ENCODE results near the gene GSE1.
"Not testable (repeated sequence)": the region's sequence is repeated elsewhere in the genome, so short reads cannot be mapped to it uniquely, and the experiment has no call there.

Gene GSE1

GRCh38 chr16:85588562-85589503, 24.3 kb upstream of the GSE1 start:
- Histone ChIP-seq H3K9me3 (no peaks in the 10 kb centered on the region), H3K9ac (peak overlapping the region; percentile 50), H3K36me3 (no peaks in the 10 kb centered on the region), H3K4me2 (peak overlapping the region; percentile 95), H3K4me1 (peaks cover 100% of the 10 kb centered on the region), H4K20me1 (peaks cover 79% of the 10 kb centered on the region; the same call in 1 of the 2 replicates), H3K27ac (peak overlapping the region; percentile 79), H3K4me3 (no peak overlapping the region), H3K27me3 (no peaks in the 10 kb centered on the region)
- TF ChIP-seq Cebpa-rat (IDR thresholded peaks at IDR 0.05): no peak

- no peaks in the 10 kb centered on the region for H3K9me3 ChIP-seq
- H3K4me2 ChIP-seq: peak overlapping the region; percentile 88; the same call in 1 of the 2 replicates
- no peak for TF ChIP-seq Cebpa-rat (IDR thresholded peaks at IDR 0.05)
These were observed 23.2 kb upstream of the GSE1 start for GRCh38 chr16:85589688-85590505.

GRCh38 chr16:85590506-85590832, 22.7 kb upstream of the GSE1 start:
- H3K9me3 ChIP-seq: no peaks in the 10 kb centered on the region
- peaks cover 77% of the 10 kb centered on the region for H4K20me1 ChIP-seq
- H3K4me2 ChIP-seq: peak overlapping the region; percentile 88
- 0 out of 2 replicates have a peak overlapping the region, but pooled peaks have one; percentile 34 for H3K9ac ChIP-seq
- no peaks in the 10 kb centered on the region for H3K27me3 ChIP-seq
- H3K4me1 ChIP-seq: peaks cover 100% of the 10 kb centered on the region
- no peaks in the 10 kb centered on the region for H3K36me3 ChIP-seq
- no peak overlapping the region for H3K4me3 ChIP-seq
- peak overlapping the region; percentile 70 for H3K27ac ChIP-seq
- no peak for TF ChIP-seq Cebpa-rat (IDR thresholded peaks at IDR 0.05)

More at GRCh38 chr16:85589688-85590505, 23.2 kb upstream of the GSE1 start:
- no peaks in the 10 kb centered on the region for H3K36me3 ChIP-seq
- peaks cover 100% of the 10 kb centered on the region for H3K4me1 ChIP-seq
- no peaks in the 10 kb centered on the region for H3K27me3 ChIP-seq
- H3K4me3 ChIP-seq: no peak overlapping the region
- H3K27ac ChIP-seq: 0 out of 2 replicates have a peak overlapping the region, but pooled peaks have one; percentile 70
- peaks cover 77% of the 10 kb centered on the region for H4K20me1 ChIP-seq
- H3K9ac ChIP-seq: no peak overlapping the region

- Histone ChIP-seq H3K4me3 (no peak overlapping the region), H3K36me3 (no peaks in the 10 kb centered on the region), H3K9me3 (no peaks in the 10 kb centered on the region), H3K27me3 (no peaks in the 10 kb centered on the region), H3K4me1 (peaks cover 98% of the 10 kb centered on the region), H3K9ac (peak overlapping the region; percentile 34; the same call in 1 of the 2 replicates), H4K20me1 (peaks cover 69% of the 10 kb centered on the region), H3K27ac (peak overlapping the region; percentile 70), H3K4me2 (peak overlapping the region; percentile 88)
- no peak for TF ChIP-seq Cebpa-rat (IDR thresholded peaks at IDR 0.05)
These were observed 21.7 kb upstream of the GSE1 start for GRCh38 chr16:85591381-85591780.

GRCh38 chr16:85592277-85592676, 20.8 kb upstream of the GSE1 start:
- not testable (repeated sequence) for H3K36me3 ChIP-seq, H3K27me3 ChIP-seq, H3K4me3 ChIP-seq, H3K9me3 ChIP-seq
- Histone ChIP-seq H3K9ac (peak overlapping the region; percentile 34; the same call in 1 of the 2 replicates), H4K20me1 (peaks cover 69% of the 10 kb centered on the region), H3K27ac (peak overlapping the region; percentile 70), H3K4me1 (peaks cover 98% of the 10 kb centered on the region), H3K4me2 (peak overlapping the region; percentile 88)

- Histone ChIP-seq H3K36me3 (no peaks in the 10 kb centered on the region), H3K27ac (peak overlapping the region; percentile 70), H4K20me1 (peaks cover 69% of the 10 kb centered on the region), H3K4me3 (peak overlapping the region; percentile 36), H3K27me3 (no peaks in the 10 kb centered on the region), H3K9ac (peak overlapping the region; percentile 41; the same call in 1 of the 2 replicates), H3K9me3 (no peaks in the 10 kb centered on the region), H3K4me2 (peak overlapping the region; percentile 88), H3K4me1 (peaks cover 98% of the 10 kb centered on the region)
- no peak for TF ChIP-seq Cebpa-rat (IDR thresholded peaks at IDR 0.05)
These were observed 20.2 kb upstream of the GSE1 start for GRCh38 chr16:85592700-85593493.

- H3K36me3 ChIP-seq: no peaks in the 10 kb centered on the region
- H4K20me1 ChIP-seq: peaks cover 69% of the 10 kb centered on the region
- no peaks in the 10 kb centered on the region for H3K9me3 ChIP-seq
- no peak overlapping the region for H3K4me3 ChIP-seq
- H3K27ac ChIP-seq: peak overlapping the region; percentile 70
- H3K27me3 ChIP-seq: no peaks in the 10 kb centered on the region
- H3K4me2 ChIP-seq: peak overlapping the region; percentile 88
- H3K4me1 ChIP-seq: peaks cover 98% of the 10 kb centered on the region
- TF ChIP-seq Cebpa-rat (IDR thresholded peaks at IDR 0.05): no peak
- peak overlapping the region; percentile 41; the same call in 1 of the 2 replicates for H3K9ac ChIP-seq
These were observed 19.5 kb upstream of the GSE1 start for GRCh38 chr16:85593494-85594221.

GRCh38 chr16:85594273-85594977, 18.7 kb upstream of the GSE1 start:
- peak overlapping the region; percentile 87 for H3K27ac ChIP-seq
- peak overlapping the region; percentile 73 for H3K9ac ChIP-seq
- H3K36me3 ChIP-seq: no peaks in the 10 kb centered on the region
- H3K27me3 ChIP-seq: no peaks in the 10 kb centered on the region
- H3K4me3 ChIP-seq: no peak overlapping the region
- peaks cover 73% of the 10 kb centered on the region for H4K20me1 ChIP-seq
- H3K9me3 ChIP-seq: no peaks in the 10 kb centered on the region
- peak overlapping the region; percentile 88 for H3K4me2 ChIP-seq
- no peak for TF ChIP-seq Cebpa-rat (IDR thresholded peaks at IDR 0.05)
- H3K4me1 ChIP-seq: peaks cover 98% of the 10 kb centered on the region
